Naive thymus-derived CD4-positive, alpha-beta T cell (primary cell): ENCODE measurements around the gene RPGRIP1. TPM values are rescaled to one million over a fixed set of nuclear protein-coding genes. Genes with fewer than 3 reads are reported as not detected.

ENCODE experiments used
- ATAC-seq: fragments of 150-1000 bp; cut with Tn5 transposase; 2 replicates; pipeline ENCODE4 v1.10.0; 2021; ENCODE audit warnings: mild to moderate bottlenecking, moderate library complexity
- CTCF ChIA-PET: fragments of 350-600 bp; sonication (Branson Sonifier 250); formaldehyde crosslinking; loops from one replicate; lab custom pipeline; 2021; ENCODE audit warnings: antibody characterized with exemption; lab: Charles Lee
- POLR2A ChIA-PET: fragments of 350-600 bp; sonication (Branson Sonifier 250); formaldehyde crosslinking; loops from one replicate; lab custom pipeline; 2021; ENCODE audit warnings: antibody characterized with exemption, inconsistent platforms; lab: Charles Lee
- DNase-seq, 9 donors: peaks; one replicate each; pipeline versions ENCODE4 v3.0.0 to v3.0.0-alpha.2; 2020 to 2022; ENCODE audit warnings: mixed read lengths in 1 of 9
- H3K27ac ChIP-seq: one replicate; pipeline ENCODE4 v1.7.0; 2013; ENCODE audit warnings: mild to moderate bottlenecking, low read depth, low read length, moderate library complexity
- H3K27me3 ChIP-seq, 2 donors: one replicate each; pipeline ENCODE4 v1.7.0; 2013; ENCODE audit warnings: low read length in 2 of 2, mild to moderate bottlenecking in 2 of 2, moderate library complexity in 2 of 2; ENCODE audit not compliant: control insufficient read depth in 2 of 2, insufficient read depth in 2 of 2
- H3K36me3 ChIP-seq, 3 experiments: 1 replicate in 2 of 3; 2 replicates in 1 of 3; pipeline ENCODE4 v1.7.0; 2013; ENCODE audit warnings: low read length in 3 of 3, mild to moderate bottlenecking in 3 of 3, moderate library complexity in 1 of 3; ENCODE audit not compliant: insufficient read depth in 3 of 3, control insufficient read depth in 2 of 3
- H3K4me1 ChIP-seq, 2 donors: one replicate each; pipeline ENCODE4 v1.7.0; 2013; ENCODE audit warnings: low read length in 2 of 2, mild to moderate bottlenecking in 2 of 2, moderate library complexity in 1 of 2; ENCODE audit not compliant: control insufficient read depth in 2 of 2, insufficient read depth in 2 of 2
- H3K4me3 ChIP-seq: 2 replicates; pipeline ENCODE4 v1.7.0; 2013; ENCODE audit warnings: mild to moderate bottlenecking, low read length
- H3K9me3 ChIP-seq, 3 experiments: 1 replicate in 2 of 3; 2 replicates in 1 of 3; pipeline ENCODE4 v1.7.0; 2013; ENCODE audit warnings: low read length in 3 of 3; ENCODE audit not compliant: control insufficient read depth in 2 of 3
- H3K27ac Mint-ChIP-seq, 9 donors: one replicate each; pipeline ENCODE4 v1.8.0; 2020 to 2022; ENCODE audit warnings: mixed read lengths in 9 of 9, mild to moderate bottlenecking in 8 of 9, moderate library complexity in 5 of 9, inconsistent platforms in 2 of 9
- H3K27me3 Mint-ChIP-seq, 5 donors: one replicate each; pipeline ENCODE4 v1.8.0; 2021 to 2022; ENCODE audit warnings: mixed read lengths in 5 of 5, mild to moderate bottlenecking in 1 of 5
- H3K36me3 Mint-ChIP-seq, 5 donors: one replicate each; pipeline ENCODE4 v1.8.0; 2020 to 2022; ENCODE audit warnings: mixed read lengths in 5 of 5, mild to moderate bottlenecking in 3 of 5, inconsistent platforms in 1 of 5
- H3K4me1 Mint-ChIP-seq, 7 donors: one replicate each; pipeline ENCODE4 v1.8.0; 2020 to 2022; ENCODE audit warnings: mixed read lengths in 7 of 7, mild to moderate bottlenecking in 3 of 7, inconsistent platforms in 1 of 7
- H3K4me3 Mint-ChIP-seq, 10 donors: one replicate each; pipeline ENCODE4 v1.8.0; 2020 to 2022; ENCODE audit warnings: mild to moderate bottlenecking in 10 of 10, mixed read lengths in 10 of 10, moderate library complexity in 6 of 10, inconsistent platforms in 2 of 10
- H3K9me3 Mint-ChIP-seq, 11 donors: one replicate each; pipeline ENCODE4 v1.8.0; 2020 to 2022; ENCODE audit warnings: mixed read lengths in 11 of 11, mild to moderate bottlenecking in 4 of 11, inconsistent platforms in 1 of 11, moderate library complexity in 1 of 11
- intact Hi-C, 2 donors: fragments of 100-400 bp; cut with micrococcal nuclease; formaldehyde crosslinking; loops; one replicate each; pipeline ENCODE4 v1.15.1; 2023
- polyA plus RNA-seq, 2 donors: library from polyadenylated mRNA; unstranded; fragments of 300-500 nt; fragmentation: Illumina TruSeq; gene quantifications; one replicate each; pipeline ENCODE4 v1.2.3, GENCODE V29; 2021
- total RNA-seq, 6 experiments: library from RNA in 5 of 6; stranded (reverse) in 5 of 6; gene quantifications; 1 replicate in 5 of 6; 2 replicates in 1 of 6; pipeline ENCODE4 v1.2.3 and lab custom pipeline; 2021 to 2026

RPGRIP1 gene
- total and polyA plus RNA-seq, 7 experiments from 2014 or later, result 0.24 to 1.5 TPM; not detected in 5

GRCh38 chr14:21262410-21262809 is 17.5 kb upstream of the RPGRIP1 start:
- intact Hi-C loops, result loop anchor here (10.0 kb wide), 2 partner anchors 48 to 292 kb away; no protein-coding TSS in a partner anchor
- Histone ChIP-seq H3K4me1 (peaks cover 54 to 69% of the 10 kb centered on the region in 2 donors), H3K4me3 (peak overlapping the region; percentile 12), H3K9me3 (no peaks in the 10 kb centered on the region), H3K27me3 (no peaks in the 10 kb centered on the region), H3K27ac (no peak overlapping the region), H3K36me3 (peaks cover 11 to 49% (median 13%) of the 10 kb centered on the region in 3 experiments)
- Mint-ChIP-seq H3K27ac (peak overlapping the region in 6 of 9 donors; percentile 53 to 85 (median 73)), H3K36me3 (peaks cover 4 to 55% (median 50%) of the 10 kb centered on the region in 5 donors), H3K4me3 (peak overlapping the region; percentile 17 to 99 (median 64)), H3K4me1 (peaks cover 62 to 87% (median 84%) of the 10 kb centered on the region in 7 donors), H3K9me3 (peaks cover 0 to 2% (median 0%) of the 10 kb centered on the region in 11 donors), H3K27me3 (no peaks in the 10 kb centered on the region)
- POLR2A ChIA-PET, result interaction anchor here (0.7 to 6.8 kb wide), 4 partner anchors 6 to 65 kb away, joined by 3 to 75 read pairs (median 16); no protein-coding TSS in a partner anchor
- CTCF ChIA-PET, result interaction anchor here (1.3 kb wide), 1 partner anchor 27 kb away, joined by 5 read pairs; no protein-coding TSS in a partner anchor
- ATAC-seq (no peak), DNase-seq (no peak)

- Histone ChIP-seq H3K4me1 (peaks cover 49 to 60% of the 10 kb centered on the region in 2 donors), H3K27ac (peak overlapping the region; percentile 28), H3K9me3 (no peaks in the 10 kb centered on the region), H3K4me3 (peak overlapping the region; percentile 5), H3K36me3 (peaks cover 11 to 43% (median 13%) of the 10 kb centered on the region in 3 experiments), H3K27me3 (no peaks in the 10 kb centered on the region)
- Mint-ChIP-seq H3K4me3 (peak overlapping the region; percentile 63 to 99 (median 86)), H3K27me3 (no peaks in the 10 kb centered on the region), H3K9me3 (no peaks in the 10 kb centered on the region), H3K36me3 (peaks cover 4 to 59% (median 51%) of the 10 kb centered on the region in 5 donors), H3K27ac (peak overlapping the region; percentile 17 to 100 (median 41)), H3K4me1 (peaks cover 61 to 84% (median 81%) of the 10 kb centered on the region in 7 donors)
- intact Hi-C loops, result loop anchor here (2.0 to 10.0 kb wide), 4 partner anchors 13 to 291 kb away; no protein-coding TSS in a partner anchor
- ChIA-PET CTCF (interaction anchor here (0.7 kb wide), 1 partner anchor 89 kb away, joined by 3 read pairs; no protein-coding TSS in a partner anchor), POLR2A (interaction anchor here (1.6 to 6.8 kb wide), 4 partner anchors 7 to 32 kb away, joined by 4 to 75 read pairs (median 18); no protein-coding TSS in a partner anchor)
- ATAC-seq (no peak), DNase-seq (no peak)
These were observed 16.4 kb upstream of the RPGRIP1 start for GRCh38 chr14:21263284-21264024.

- CTCF ChIA-PET, result interaction anchor here (0.6 to 1.4 kb wide), 4 partner anchors 34 to 113 kb away, joined by 3 read pairs; no protein-coding TSS in a partner anchor
- Mint-ChIP-seq H3K9me3 (peaks cover 0 to 3% (median 0%) of the 10 kb centered on the region in 11 donors), H3K27me3 (no peaks in the 10 kb centered on the region), H3K4me3 (peak overlapping the region; percentile 72 to 99 (median 90)), H3K36me3 (peaks cover 6 to 57% (median 45%) of the 10 kb centered on the region in 5 donors), H3K4me1 (peaks cover 54 to 76% (median 73%) of the 10 kb centered on the region in 7 donors), H3K27ac (peak overlapping the region; percentile 3 to 100 (median 62))
- Histone ChIP-seq H3K27me3 (no peaks in the 10 kb centered on the region), H3K36me3 (peaks cover 4 to 43% (median 8%) of the 10 kb centered on the region in 3 experiments), H3K9me3 (no peaks in the 10 kb centered on the region), H3K27ac (peak overlapping the region; percentile 36), H3K4me3 (peak overlapping the region; percentile 5), H3K4me1 (peaks cover 42 to 52% of the 10 kb centered on the region in 2 donors)
- peak in 1 of 9 donors; percentile 60 for DNase-seq
- peak; percentile 69 for ATAC-seq
- POLR2A ChIA-PET, result interaction anchor here (0.6 to 6.8 kb wide), 12 partner anchors 8 to 1618 kb away, joined by 3 to 75 read pairs (median 6); partner anchors contain the start of gene SUPT16H
- intact Hi-C loops, result loop anchor here (2.0 to 10.0 kb wide), 4 partner anchors 13 to 291 kb away; no protein-coding TSS in a partner anchor
These were observed 15.7 kb upstream of the RPGRIP1 start for GRCh38 chr14:21264025-21264801.

- H3K4me1 Mint-ChIP-seq, result peaks cover 37 to 63% (median 57%) of the 10 kb centered on the region in 7 donors
- intact Hi-C loops, result loop anchor here (2.0 to 10.0 kb wide), 7 partner anchors 37 to 1830 kb away; partner anchors contain the start of genes ACIN1 (in 1 of the 2), C14orf119 (in 1 of the 2) and RNASE4 (in 1 of the 2)
- H3K9me3 Mint-ChIP-seq, result peaks cover 0 to 8% (median 0%) of the 10 kb centered on the region in 11 donors
- H3K27me3 Mint-ChIP-seq, result no peaks in the 10 kb centered on the region
- peaks cover 0 to 22% (median 1%) of the 10 kb centered on the region in 3 experiments for H3K36me3 ChIP-seq
- H3K4me1 ChIP-seq, result peaks cover 35 to 36% of the 10 kb centered on the region in 2 donors
- no peaks in the 10 kb centered on the region for H3K27me3 ChIP-seq
- peaks cover 6 to 49% (median 30%) of the 10 kb centered on the region in 5 donors for H3K36me3 Mint-ChIP-seq
- CTCF ChIA-PET, result interaction anchor here (1.3 kb wide), 1 partner anchor 12 kb away, joined by 3 read pairs; no protein-coding TSS in a partner anchor
- no peak for DNase-seq
- H3K27ac Mint-ChIP-seq, result peak overlapping the region; percentile 74 to 100 (median 100)
- H3K27ac ChIP-seq, result peak overlapping the region; percentile 97
- peak overlapping the region; percentile 99 for H3K4me3 ChIP-seq
- no peaks in the 10 kb centered on the region for H3K9me3 ChIP-seq
- peak overlapping the region; percentile 92 to 100 (median 99) for H3K4me3 Mint-ChIP-seq
- no peak for ATAC-seq
- POLR2A ChIA-PET, result interaction anchor here (0.7 to 6.8 kb wide), 13 partner anchors 11 to 1652 kb away, joined by 3 to 75 read pairs (median 7); no protein-coding TSS in a partner anchor
These were observed 12.4 kb upstream of the RPGRIP1 start for GRCh38 chr14:21267431-21267845.

GRCh38 chr14:21267886-21268616 is 11.8 kb upstream of the RPGRIP1 start:
- H3K4me1 Mint-ChIP-seq, result peaks cover 33 to 57% (median 51%) of the 10 kb centered on the region in 7 donors
- POLR2A ChIA-PET, result interaction anchor here (0.6 to 6.8 kb wide), 18 partner anchors 12 to 1652 kb away, joined by 3 to 75 read pairs (median 3); partner anchors contain the start of genes RAB2B and TOX4
- Histone ChIP-seq H3K36me3 (peaks cover 0 to 20% (median 0%) of the 10 kb centered on the region in 3 experiments), H3K9me3 (no peaks in the 10 kb centered on the region), H3K27me3 (no peaks in the 10 kb centered on the region), H3K4me1 (peaks cover 33 to 34% of the 10 kb centered on the region in 2 donors), H3K27ac (peak overlapping the region; percentile 97), H3K4me3 (peak overlapping the region; percentile 99)
- CTCF ChIA-PET, result interaction anchor here (1.3 kb wide), 1 partner anchor 13 kb away, joined by 3 read pairs; no protein-coding TSS in a partner anchor
- ATAC-seq (no peak), DNase-seq (peak in 1 of 9 donors; percentile 41)
- peak overlapping the region; percentile 74 to 100 (median 100) for H3K27ac Mint-ChIP-seq
- intact Hi-C loops, result loop anchor here (2.0 to 10.0 kb wide), 9 partner anchors 37 to 1829 kb away; partner anchors contain the start of genes ACIN1 (in 1 of the 2), C14orf119 (in 1 of the 2), PARP2 (in 1 of the 2) and RBM23 (in 1 of the 2)
- peaks cover 0 to 8% (median 0%) of the 10 kb centered on the region in 11 donors for H3K9me3 Mint-ChIP-seq
- H3K36me3 Mint-ChIP-seq, result peaks cover 4 to 44% (median 28%) of the 10 kb centered on the region in 5 donors
- no peaks in the 10 kb centered on the region for H3K27me3 Mint-ChIP-seq
- H3K4me3 Mint-ChIP-seq, result peak overlapping the region; percentile 92 to 100 (median 99)
